GM20000 (cell line): ENCODE data around the gene PAX2.

Experiments
- DNase-seq: peaks from one replicate; pipeline ENCODE4 v3.0.0; 2012; ENCODE audit warnings: low spot score
- TF ChIP-seq, protein P1 (sequence below): IDR thresholded peaks from 2 replicates; pipeline ENCODE4 v1.5.1; 2012; ENCODE audit warnings: mild to moderate bottlenecking, control low read depth; ENCODE audit errors: extremely low read depth, missing control alignments

PAX2 gene

DNA sequence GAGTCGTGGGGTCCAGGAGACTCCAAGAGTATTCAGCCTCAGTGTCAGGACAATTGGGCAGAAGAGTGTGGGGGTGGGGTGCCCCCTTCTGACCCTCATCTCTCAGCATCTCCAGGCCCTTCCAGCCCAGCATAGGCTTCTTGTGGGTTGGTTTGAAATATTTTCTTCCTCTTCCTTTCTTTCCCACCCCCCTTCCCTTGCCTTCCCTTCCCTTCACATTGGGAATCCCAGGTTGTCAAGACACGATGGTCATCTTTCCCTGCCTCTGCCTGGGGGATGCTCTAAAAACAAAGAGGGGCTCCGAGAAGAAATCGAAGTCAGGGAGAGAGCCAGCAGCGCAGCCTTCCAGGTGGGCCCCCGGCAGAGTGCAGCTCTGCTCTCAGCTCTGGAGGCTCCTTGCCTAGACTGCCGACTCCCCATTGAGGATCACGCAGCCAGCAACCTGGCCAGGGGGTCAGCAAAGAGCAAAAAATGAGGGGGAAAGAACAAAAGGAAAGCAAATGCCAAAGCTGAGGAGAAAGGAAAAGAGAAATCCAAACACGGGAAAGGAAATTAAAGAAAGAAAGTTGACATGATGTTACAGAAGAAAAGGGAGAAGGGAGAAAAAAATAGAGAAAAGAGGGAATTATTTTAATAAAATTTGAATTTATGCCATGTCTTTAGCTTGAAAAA lies 1.5 kb downstream of the PAX2 start:
- TF ChIP-seq, protein P1, sequence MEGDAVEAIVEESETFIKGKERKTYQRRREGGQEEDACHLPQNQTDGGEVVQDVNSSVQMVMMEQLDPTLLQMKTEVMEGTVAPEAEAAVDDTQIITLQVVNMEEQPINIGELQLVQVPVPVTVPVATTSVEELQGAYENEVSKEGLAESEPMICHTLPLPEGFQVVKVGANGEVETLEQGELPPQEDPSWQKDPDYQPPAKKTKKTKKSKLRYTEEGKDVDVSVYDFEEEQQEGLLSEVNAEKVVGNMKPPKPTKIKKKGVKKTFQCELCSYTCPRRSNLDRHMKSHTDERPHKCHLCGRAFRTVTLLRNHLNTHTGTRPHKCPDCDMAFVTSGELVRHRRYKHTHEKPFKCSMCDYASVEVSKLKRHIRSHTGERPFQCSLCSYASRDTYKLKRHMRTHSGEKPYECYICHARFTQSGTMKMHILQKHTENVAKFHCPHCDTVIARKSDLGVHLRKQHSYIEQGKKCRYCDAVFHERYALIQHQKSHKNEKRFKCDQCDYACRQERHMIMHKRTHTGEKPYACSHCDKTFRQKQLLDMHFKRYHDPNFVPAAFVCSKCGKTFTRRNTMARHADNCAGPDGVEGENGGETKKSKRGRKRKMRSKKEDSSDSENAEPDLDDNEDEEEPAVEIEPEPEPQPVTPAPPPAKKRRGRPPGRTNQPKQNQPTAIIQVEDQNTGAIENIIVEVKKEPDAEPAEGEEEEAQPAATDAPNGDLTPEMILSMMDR, result no peak
- DNase-seq, result no peak

DNA sequence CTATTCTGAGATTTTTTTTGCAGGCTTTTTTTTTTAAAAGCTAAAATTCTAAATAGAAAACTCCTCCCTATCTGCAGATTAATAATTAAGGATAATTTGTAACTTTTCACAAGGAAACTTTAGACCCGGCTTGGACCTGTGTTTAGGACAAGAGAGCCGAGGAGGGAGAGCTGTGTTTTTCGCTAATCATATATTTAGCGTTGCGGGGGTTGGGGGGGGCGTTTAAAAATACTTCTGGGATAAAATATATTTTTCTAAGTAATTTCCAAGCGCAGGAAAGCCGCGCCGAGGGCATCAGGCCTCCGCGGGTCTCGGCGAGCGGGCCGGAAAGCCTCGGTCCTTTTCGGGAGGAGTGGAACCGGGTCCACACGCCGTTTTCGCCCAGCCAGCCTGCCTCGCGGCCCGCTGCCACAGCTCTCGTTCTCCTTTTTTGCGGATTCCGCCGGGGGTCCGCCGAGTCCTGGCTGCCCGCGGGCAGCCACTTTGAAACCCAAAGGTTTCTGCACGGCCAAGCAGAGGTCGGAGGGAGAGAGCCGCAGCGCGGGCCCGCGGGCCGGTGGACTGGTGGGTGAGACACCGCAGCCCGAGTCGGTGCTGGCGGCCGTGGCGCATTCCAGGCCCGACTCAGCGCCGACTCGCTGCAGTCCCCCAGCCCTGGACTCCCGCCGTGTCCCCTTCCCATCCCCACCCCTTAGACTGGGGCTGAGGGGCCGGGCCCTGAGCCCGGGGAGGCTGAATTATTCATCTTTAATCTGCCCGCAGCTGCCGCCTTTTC lies 2.3 kb downstream of the PAX2 start:
- no peak for DNase-seq
- TF ChIP-seq, protein P1, result no peak

DNA sequence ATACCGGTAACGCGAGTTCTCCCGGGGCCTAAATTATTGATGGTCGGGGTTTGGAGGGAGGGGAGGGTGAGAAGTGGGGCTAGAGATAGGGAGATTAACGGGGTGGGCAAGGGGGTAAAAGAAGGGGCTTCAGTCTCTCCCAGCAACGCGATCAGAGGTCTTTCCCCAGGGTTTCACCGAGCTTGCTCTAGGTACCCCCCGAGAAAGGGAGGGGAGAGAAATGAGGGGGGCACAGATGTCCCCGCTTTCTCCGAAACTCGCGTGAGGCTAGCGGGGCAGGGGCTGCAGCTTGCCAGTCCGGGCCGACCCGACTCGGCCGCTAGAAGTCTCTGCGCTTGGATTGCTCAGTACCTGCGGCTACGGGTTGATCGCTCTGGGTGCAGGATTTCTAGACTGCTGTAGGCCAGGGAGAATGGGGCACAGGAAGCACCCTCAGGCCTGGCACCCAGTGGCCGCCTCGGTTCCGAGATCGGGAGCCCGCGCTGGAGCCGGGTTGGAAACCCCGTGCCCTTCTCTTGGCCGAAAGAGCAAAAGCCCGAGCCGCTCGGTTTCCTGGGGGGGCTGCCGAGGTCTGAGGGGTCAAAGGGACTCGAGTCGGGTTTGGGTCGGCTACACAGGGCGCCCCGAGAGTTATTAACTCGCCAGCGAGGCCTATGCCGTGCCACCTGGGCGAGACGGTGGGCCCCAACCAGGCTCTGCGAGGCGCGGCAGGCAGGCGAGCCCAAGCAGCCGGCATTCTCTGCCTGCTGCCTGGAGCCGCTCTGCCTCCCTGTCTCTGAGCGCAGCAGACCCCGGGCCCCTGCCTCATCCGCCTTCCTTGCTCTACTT lies 3.1 kb downstream of the PAX2 start:
- DNase-seq, result peak; percentile 31
- TF ChIP-seq, protein P1, result no peak

DNA sequence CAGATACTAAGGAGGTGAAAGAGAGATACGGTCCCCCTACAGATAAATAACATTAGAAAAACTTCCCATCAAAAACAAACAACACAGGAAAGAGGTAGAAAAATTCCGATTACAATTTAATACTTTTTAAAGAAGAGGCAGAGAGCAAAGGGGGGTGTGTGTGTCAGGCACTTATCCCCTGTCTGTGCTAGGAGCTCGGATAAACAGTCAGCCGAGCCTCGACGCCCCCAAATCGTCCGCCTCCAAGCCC lies 3.6 kb downstream of the PAX2 start:
- TF ChIP-seq, protein P1, result no peak
- DNase-seq, result no peak

DNA sequence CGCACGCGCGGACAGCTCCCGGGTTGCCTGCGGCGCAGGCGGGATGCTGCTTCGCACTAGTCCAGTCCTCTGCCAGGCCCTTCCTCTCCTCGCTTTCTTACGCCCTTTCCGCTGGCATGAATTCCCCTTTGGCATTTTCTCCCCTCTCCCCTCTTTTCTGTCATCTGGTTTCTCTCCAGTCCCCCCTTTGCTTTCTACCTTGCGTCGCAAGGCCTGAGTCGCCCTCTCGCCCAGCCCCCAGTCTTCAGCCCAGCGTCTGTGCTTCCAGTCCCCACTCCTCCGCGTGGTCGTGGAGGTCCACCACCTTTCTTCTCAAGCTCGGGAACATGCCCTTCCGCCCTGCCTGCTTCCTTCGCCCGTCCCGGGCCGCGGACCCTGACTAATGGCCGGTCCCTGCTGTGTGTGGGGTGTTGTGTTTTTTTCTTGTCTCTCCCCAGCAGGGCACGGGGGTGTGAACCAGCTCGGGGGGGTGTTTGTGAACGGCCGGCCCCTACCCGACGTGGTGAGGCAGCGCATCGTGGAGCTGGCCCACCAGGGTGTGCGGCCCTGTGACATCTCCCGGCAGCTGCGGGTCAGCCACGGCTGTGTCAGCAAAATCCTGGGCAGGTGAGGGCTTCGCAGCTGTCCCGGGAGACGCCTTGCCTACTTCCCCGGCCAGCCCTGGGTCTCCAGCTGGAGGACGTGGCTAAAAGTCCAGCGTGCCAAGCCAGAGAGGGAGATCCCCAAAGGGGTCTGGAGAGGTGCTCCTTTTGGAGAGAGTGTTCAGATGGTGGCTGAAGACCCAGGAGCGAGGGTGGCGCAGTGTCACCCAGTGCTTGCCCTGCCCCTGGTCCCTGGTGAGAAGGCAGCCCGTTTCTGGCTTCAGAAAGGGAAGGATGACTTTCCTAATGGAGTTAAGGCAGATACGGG lies 4.2 kb downstream of the PAX2 start:
- DNase-seq, result no peak
- TF ChIP-seq, protein P1, result no peak

DNA sequence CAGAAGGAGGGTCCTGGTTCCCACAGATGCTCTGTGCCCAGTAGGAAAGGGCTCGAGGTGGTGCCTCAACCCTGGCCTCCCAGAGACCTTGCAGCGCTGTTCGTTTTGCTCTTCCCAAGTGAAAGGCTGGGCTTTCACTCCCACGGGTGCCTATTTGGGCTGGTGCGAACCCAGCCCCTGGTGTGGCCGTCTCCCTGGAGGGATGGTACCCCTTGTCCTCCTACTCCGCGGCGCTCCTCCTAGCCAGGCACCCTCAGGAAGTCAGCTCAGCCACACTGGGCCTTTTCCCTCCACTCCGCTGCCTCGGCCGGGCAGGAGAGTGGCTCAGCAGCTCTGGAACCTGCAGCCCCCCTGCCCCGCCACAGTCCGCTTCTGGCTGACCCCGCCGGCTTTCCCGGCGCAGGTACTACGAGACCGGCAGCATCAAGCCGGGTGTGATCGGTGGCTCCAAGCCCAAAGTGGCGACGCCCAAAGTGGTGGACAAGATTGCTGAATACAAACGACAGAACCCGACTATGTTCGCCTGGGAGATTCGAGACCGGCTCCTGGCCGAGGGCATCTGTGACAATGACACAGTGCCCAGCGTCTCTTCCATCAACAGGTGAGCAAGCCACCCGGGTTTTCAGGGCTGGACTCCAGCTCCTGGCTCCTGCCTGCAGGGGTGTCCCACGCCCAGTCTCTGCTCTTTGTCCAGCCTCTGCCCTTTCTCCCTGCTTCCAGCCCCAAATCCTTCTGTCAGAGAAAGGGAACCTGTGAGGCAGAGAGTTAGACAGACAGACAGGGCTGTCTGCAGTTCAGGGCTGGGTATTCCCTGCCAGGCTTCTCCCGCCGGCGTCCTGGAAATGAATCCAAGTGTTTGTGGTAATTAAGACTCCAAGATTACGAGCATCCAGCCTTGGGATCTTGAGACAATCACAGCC lies 5.2 kb downstream of the PAX2 start:
- DNase-seq, result no peak
- TF ChIP-seq, protein P1, result no peak
